SK-N-MC (cell line): Measurements from ENCODE around the gene PKD2.
"Not testable (repeated sequence)": the region's sequence is repeated elsewhere in the genome, so short reads cannot be mapped to it uniquely, and the experiment has no call there.

Experiments used
- DNase-seq: peaks from one replicate; pipeline ENCODE4 v3.0.0-alpha.2; 2011; ENCODE audit warnings: low read depth, low spot score
- H3K27ac ChIP-seq: fragments of 200-600 bp; sonication (generic); 2 replicates; pipeline ENCODE4 v1.5.1; 2016; ENCODE audit warnings: mixed run types
- H3K36me3 ChIP-seq: fragments of 200-600 bp; sonication (generic); 2 replicates; pipeline ENCODE4 v1.6.1; 2017; ENCODE audit warnings: antibody characterized with exemption, low read length, mixed read lengths; ENCODE audit not compliant: insufficient read depth
- H3K4me3 ChIP-seq: fragments of 200-600 bp; sonication (generic); 2 replicates; pipeline ENCODE4 v1.5.1; 2016
- H3K9ac ChIP-seq: fragments of 200-600 bp; sonication (generic); 2 replicates; pipeline ENCODE4 v1.8.0; 2017; ENCODE audit warnings: mixed run types, mixed read lengths; ENCODE audit not compliant: insufficient read length
- H3K9me3 ChIP-seq: fragments of 200-600 bp; sonication (generic); 2 replicates; pipeline ENCODE4 v1.6.1; 2017; ENCODE audit warnings: low read depth, mild to moderate bottlenecking, antibody characterized with exemption, low read length, moderate library complexity, mixed read lengths
- EZH2 ChIP-seq: fragments of 200-600 bp; sonication (generic); IDR thresholded peaks from one replicate; pipeline ENCODE4 v1.6.1; 2017; ENCODE audit warnings: antibody characterized with exemption
- FOXP2 ChIP-seq: optimal IDR thresholded peaks from 2 replicates; pipeline ENCODE3; 2011; ENCODE audit warnings: mild to moderate bottlenecking, moderate library complexity; ENCODE audit not compliant: insufficient read depth; ENCODE audit errors: extremely low read length, control extremely low read depth
- POLR2AphosphoS5 ChIP-seq: IDR thresholded peaks from 2 replicates; pipeline ENCODE4 v1.6.1; 2012; ENCODE audit warnings: mild to moderate bottlenecking, low read depth, low read length, borderline replicate concordance

The PKD2 gene

DNA sequence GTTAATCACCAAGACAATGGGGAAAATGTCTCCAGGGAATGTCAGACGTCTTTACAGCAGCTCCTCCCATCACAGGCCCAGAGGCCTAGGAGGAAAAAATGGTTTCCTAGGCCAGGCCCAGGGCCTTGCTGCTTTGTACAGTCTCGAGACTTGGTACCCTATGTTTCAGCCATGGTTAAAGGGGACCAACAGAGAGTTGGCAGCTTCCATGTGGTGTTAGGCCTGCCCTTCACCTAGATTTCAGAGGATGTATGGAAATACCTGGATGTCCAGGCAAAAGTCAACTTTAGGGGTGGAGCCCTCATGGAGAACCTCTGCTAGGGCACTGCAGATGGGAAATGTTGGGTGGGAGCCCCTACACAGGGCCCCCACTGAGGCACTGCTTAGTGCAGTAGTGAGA lies 112.5 kb downstream of the PKD2 start:
- Histone ChIP-seq H3K9ac (no peak overlapping the region), H3K27ac (no peak overlapping the region), H3K4me3 (no peak overlapping the region), H3K36me3 (no peaks in the 10 kb centered on the region), H3K9me3 (no peaks in the 10 kb centered on the region)
- no peak for DNase-seq
- TF ChIP-seq EZH2, result no peak
- no peak for TF ChIP-seq FOXP2
- no peak for TF ChIP-seq POLR2AphosphoS5

DNA sequence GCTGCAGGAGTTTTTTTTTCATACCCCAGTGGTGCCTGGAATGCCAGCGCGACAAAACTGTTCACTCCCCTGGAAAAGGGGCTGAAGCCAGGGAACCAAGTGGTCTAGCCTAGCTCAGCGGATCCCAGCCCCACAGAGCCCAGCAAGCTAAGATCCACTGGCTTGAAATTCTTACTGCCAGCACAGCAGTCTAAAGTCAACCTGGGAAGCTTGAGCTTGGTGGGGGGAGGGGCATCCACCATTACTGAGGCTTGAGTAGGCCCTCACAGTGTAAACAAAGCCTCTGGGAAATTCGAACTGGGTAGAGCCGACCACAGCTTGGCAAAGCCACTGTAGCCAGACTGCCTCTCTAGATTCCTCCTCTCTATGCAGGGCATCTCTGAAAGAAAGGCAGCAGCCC lies 114.8 kb downstream of the PKD2 start:
- DNase-seq, H3K9ac ChIP-seq, H3K36me3 ChIP-seq, H3K4me3 ChIP-seq, H3K9me3 ChIP-seq, H3K27ac ChIP-seq: not testable (repeated sequence)
